Trophoblast cell (in vitro differentiated cells and primary cell): Measurements from ENCODE around the gene ANXA4. TPM values are rescaled to one million over a fixed set of nuclear protein-coding genes. Genes with fewer than 3 reads are reported as not detected.

Source experiments
- DNase-seq, 2 donors: peaks; one replicate each; pipeline ENCODE4 v3.0.0-alpha.2; 2016
- H2AFZ ChIP-seq: 2 replicates; pipeline ENCODE4 v1.6.1; 2013; ENCODE audit warnings: low read length, moderate library complexity, mild to moderate bottlenecking; ENCODE audit not compliant: insufficient read depth, poor library complexity
- H2AK5ac ChIP-seq: 2 replicates; pipeline ENCODE4 v1.6.1; 2013; ENCODE audit warnings: mild to moderate bottlenecking, low read length
- H2BK120ac ChIP-seq: 2 replicates; pipeline ENCODE4 v1.6.1; 2013; ENCODE audit warnings: low read length, mild to moderate bottlenecking, moderate library complexity; ENCODE audit not compliant: insufficient read depth, poor library complexity
- H2BK12ac ChIP-seq: 2 replicates; pipeline ENCODE4 v1.6.1; 2013; ENCODE audit warnings: mild to moderate bottlenecking, low read length, moderate library complexity
- H2BK5ac ChIP-seq: 2 replicates; pipeline ENCODE4 v1.6.1; 2013; ENCODE audit warnings: low read length, low read depth, moderate library complexity, mild to moderate bottlenecking; ENCODE audit not compliant: poor library complexity
- H3K14ac ChIP-seq: 2 replicates; pipeline ENCODE4 v1.6.1; 2013; ENCODE audit warnings: mild to moderate bottlenecking, low read length
- H3K18ac ChIP-seq: 2 replicates; pipeline ENCODE4 v1.6.1; 2013; ENCODE audit warnings: mild to moderate bottlenecking, low read length
- H3K23ac ChIP-seq: 2 replicates; pipeline ENCODE4 v1.6.1; 2013; ENCODE audit warnings: low read length
- H3K27ac ChIP-seq: 2 replicates; pipeline ENCODE4 v1.5.1; 2013; ENCODE audit warnings: low read depth, mild to moderate bottlenecking, inconsistent platforms, low read length, moderate library complexity
- H3K27me3 ChIP-seq: 2 replicates; pipeline ENCODE4 v1.6.1; 2013; ENCODE audit warnings: inconsistent platforms, mild to moderate bottlenecking, low read length, moderate library complexity; ENCODE audit not compliant: insufficient read depth
- H3K36me3 ChIP-seq, 2 experiments: 1 replicate in 1 of 2; 2 replicates in 1 of 2; pipeline ENCODE4 v1.6.1; 2013; ENCODE audit warnings: low read length in 2 of 2, mild to moderate bottlenecking in 2 of 2, moderate library complexity in 1 of 2; ENCODE audit not compliant: insufficient read depth in 2 of 2, control insufficient read depth in 1 of 2
- H3K4ac ChIP-seq: 2 replicates; pipeline ENCODE4 v1.6.1; 2013; ENCODE audit warnings: low read depth, mild to moderate bottlenecking, low read length, moderate library complexity
- H3K4me1 ChIP-seq, 2 experiments: 1 replicate in 1 of 2; 2 replicates in 1 of 2; pipeline ENCODE4 v1.6.1; 2013; ENCODE audit warnings: low read length in 2 of 2, mild to moderate bottlenecking in 2 of 2, moderate library complexity in 1 of 2; ENCODE audit not compliant: insufficient read depth in 2 of 2, control insufficient read depth in 1 of 2
- H3K4me2 ChIP-seq: 2 replicates; pipeline ENCODE4 v1.6.1; 2013; ENCODE audit warnings: inconsistent platforms, mild to moderate bottlenecking, low read length, moderate library complexity
- H3K4me3 ChIP-seq: 2 replicates; pipeline ENCODE4 v1.5.1; 2013; ENCODE audit warnings: mild to moderate bottlenecking, low read depth, low read length, inconsistent platforms
- H3K79me1 ChIP-seq: one replicate; pipeline ENCODE4 v1.6.1; 2013; ENCODE audit warnings: low read length
- H3K79me2 ChIP-seq: 2 replicates; pipeline ENCODE4 v1.6.1; 2013; ENCODE audit warnings: low read length, mild to moderate bottlenecking; ENCODE audit not compliant: control insufficient read depth, insufficient read depth, poor library complexity
- H3K9ac ChIP-seq: 2 replicates; pipeline ENCODE4 v1.6.1; 2013; ENCODE audit warnings: mild to moderate bottlenecking, low read length
- H3K9me3 ChIP-seq: 2 replicates; pipeline ENCODE4 v1.6.1; 2013; ENCODE audit warnings: low read depth, mild to moderate bottlenecking, control low read depth, inconsistent platforms, low read length; ENCODE audit not compliant: insufficient read depth
- H4K12ac ChIP-seq: 2 replicates; pipeline ENCODE4 v1.6.1; 2013; ENCODE audit warnings: low read depth, mild to moderate bottlenecking, low read length, moderate library complexity
- H4K8ac ChIP-seq: 2 replicates; pipeline ENCODE4 v1.6.1; 2013; ENCODE audit warnings: low read depth, mild to moderate bottlenecking, low read length, moderate library complexity
- H4K91ac ChIP-seq: one replicate; pipeline ENCODE4 v1.6.1; 2013; ENCODE audit warnings: low read depth, mild to moderate bottlenecking, low read length, moderate library complexity
- WGBS: extraction: QIAGEN DNeasy Blood & Tissue Kit; methylation state at CpG from one replicate; pipeline ENCODE4 v1.1.7; 2013; ENCODE audit warnings: missing lambda C conversion rate; ENCODE audit not compliant: insufficient read length, insufficient coverage; ENCODE audit errors: extremely low coverage; 5-methylcytosine and 5-hydroxymethylcytosine counted together
- polyA plus RNA-seq: library from polyadenylated mRNA; stranded (reverse); fragments of 200-250 nt; gene quantifications from 2 replicates; pipeline ENCODE4 v1.2.3, GENCODE V29; 2013

The ANXA4 gene
- 68.4 and 70.7 TPM in 2 replicates for polyA plus RNA-seq

DNA sequence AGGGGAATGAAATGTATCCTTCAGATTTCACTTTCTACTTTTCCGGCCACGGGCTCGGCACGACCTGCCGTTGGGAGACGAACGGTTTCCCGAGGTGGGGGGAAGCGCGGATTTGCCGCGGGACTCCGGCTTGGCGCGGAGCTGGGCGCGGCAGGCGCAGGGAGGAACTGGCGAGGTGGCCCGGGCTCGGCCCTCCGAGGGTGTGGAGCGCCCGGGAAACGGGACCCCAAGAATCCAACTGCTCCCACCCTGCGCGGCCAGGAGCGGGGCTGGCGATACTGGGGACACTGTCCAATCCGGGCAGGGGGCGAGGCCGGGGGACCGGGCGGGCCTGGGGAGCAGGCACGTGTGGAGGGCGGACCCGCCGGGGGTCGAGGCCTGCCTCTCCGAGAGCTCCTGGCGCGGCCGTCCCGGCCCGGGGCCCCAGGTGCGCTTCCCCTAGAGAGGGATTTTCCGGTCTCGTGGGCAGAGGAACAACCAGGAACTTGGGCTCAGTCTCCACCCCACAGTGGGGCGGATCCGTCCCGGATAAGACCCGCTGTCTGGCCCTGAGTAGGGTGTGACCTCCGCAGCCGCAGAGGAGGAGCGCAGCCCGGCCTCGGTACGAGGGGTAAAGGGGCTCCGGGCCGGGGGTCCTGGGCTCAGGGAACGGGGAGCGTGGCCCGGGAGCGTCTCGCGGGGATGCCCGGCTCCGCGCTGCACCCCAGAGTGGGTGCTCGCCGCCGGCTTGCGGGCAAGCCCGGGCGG lies at the start of gene ANXA4:
ANXA4 (plus strand) TSS at position 560 of the 747 bp plus-strand sequence. CDS start 39,432 bp downstream, outside the sequence.
- peak within 1 kb of the TSS; percentile 96 for H3K4ac ChIP-seq
- peak within 1 kb of the TSS; percentile 93 for H3K14ac ChIP-seq

GRCh38 chr2:69692424-69692823 lies 49.5 kb upstream of the ANXA4 start:
- Histone ChIP-seq H3K9me3 (no peaks in the 10 kb centered on the region), H3K4me2 (no peak overlapping the region), H2AK5ac (no peak overlapping the region), H4K8ac (no peak overlapping the region), H3K4me1 (no peaks in the 10 kb centered on the region), H3K23ac (no peak overlapping the region), H2BK5ac (no peak overlapping the region), H3K79me1 (no peaks in the 10 kb centered on the region), H3K79me2 (no peaks in the 10 kb centered on the region), H2AFZ (no peak overlapping the region), H3K18ac (no peak overlapping the region), H3K14ac (no peak overlapping the region), H2BK12ac (no peak overlapping the region), H4K12ac (no peak overlapping the region), H3K4ac (no peak overlapping the region), H3K9ac (no peak overlapping the region), H2BK120ac (no peak overlapping the region), H3K36me3 (no peaks in the 10 kb centered on the region), H3K4me3 (no peak overlapping the region), H4K91ac (no peak overlapping the region), H3K27me3 (no peaks in the 10 kb centered on the region), H3K27ac (no peak overlapping the region)
- no CpG with 5 or more reads among the region's 2 CpGs for WGBS
- DNase-seq: peak in 1 of 2 donors; percentile 44

More for the DNA sequence above, at the start of gene ANXA4:
- H2BK5ac ChIP-seq: peak within 1 kb of the TSS; percentile 87
- H3K4me1 ChIP-seq: peaks cover 6 to 7% of the 10 kb centered on the region in 2 experiments
- H2BK12ac ChIP-seq: peak within 1 kb of the TSS; percentile 6
- H4K91ac ChIP-seq: peak within 1 kb of the TSS; percentile 94
- H3K4me3 ChIP-seq: peak within 1 kb of the TSS; percentile 94
- H3K9me3 ChIP-seq: no peaks in the 10 kb centered on the region
- no peaks in the 10 kb centered on the region for H3K27me3 ChIP-seq
- H2BK120ac ChIP-seq: peak within 1 kb of the TSS; percentile 86
- H3K9ac ChIP-seq: peak within 1 kb of the TSS; percentile 85
- peak within 1 kb of the TSS; percentile 82 for H3K27ac ChIP-seq
- peak within 1 kb of the TSS; percentile 61 for H4K12ac ChIP-seq
- peak within 1 kb of the TSS; percentile 92 for H2AFZ ChIP-seq
- DNase-seq: peak; percentile 86 to 90
- peaks cover 0 to under 1% of the 10 kb centered on the region in 2 experiments for H3K36me3 ChIP-seq
- peak within 1 kb of the TSS; percentile 81 for H3K18ac ChIP-seq
- peak within 1 kb of the TSS; percentile 91 for H4K8ac ChIP-seq
- H3K4me2 ChIP-seq: peak within 1 kb of the TSS; percentile 97
- no peak within 1 kb of the TSS for H3K23ac ChIP-seq
- peaks cover 13% of the 10 kb centered on the region for H3K79me2 ChIP-seq
- peaks cover 14% of the 10 kb centered on the region for H3K79me1 ChIP-seq
- WGBS: no CpG with 5 or more reads among the region's 75 CpGs
- H2AK5ac ChIP-seq: peak within 1 kb of the TSS; percentile 22

DNA sequence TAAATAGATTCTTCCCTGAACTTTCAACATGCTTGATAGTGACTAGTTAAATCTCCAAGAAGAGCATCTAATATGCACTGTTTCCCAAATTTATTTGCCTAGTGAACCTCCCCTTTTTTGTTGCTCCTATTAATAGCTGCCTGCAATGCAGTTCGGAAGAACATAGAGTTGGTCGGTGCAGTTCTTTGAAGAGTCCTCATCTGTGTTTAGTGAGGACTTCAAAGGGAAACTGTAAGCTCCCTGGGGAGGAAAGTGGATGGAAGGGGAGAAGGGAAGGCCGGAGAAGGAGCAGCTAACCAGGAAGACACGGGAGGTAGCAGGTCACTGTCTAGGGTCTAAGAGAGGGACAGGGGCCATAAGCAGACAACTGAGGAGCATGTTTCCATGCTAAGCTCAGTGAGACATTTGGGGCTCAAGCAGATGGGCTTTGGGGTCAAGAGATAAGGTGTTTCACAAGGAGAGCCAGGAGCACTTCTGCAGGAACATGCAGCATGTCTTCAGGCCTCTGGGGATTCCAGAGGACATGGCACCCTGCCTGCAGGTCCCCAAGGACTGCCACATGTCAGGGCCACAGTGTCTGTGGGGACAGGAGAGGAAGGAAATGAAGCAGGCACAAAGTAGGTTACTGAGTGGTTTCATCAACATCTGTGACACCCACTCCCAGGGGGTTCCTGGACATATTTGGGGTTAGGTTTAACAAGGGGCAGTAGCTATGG lies 48.7 kb upstream of the ANXA4 start:
- H3K4me1 ChIP-seq: no peaks in the 10 kb centered on the region
- no peak overlapping the region for H2BK5ac ChIP-seq
- H2AK5ac ChIP-seq: no peak overlapping the region
- H4K91ac ChIP-seq: no peak overlapping the region
- no peak overlapping the region for H4K12ac ChIP-seq
- no peak for DNase-seq
- H3K79me2 ChIP-seq: no peaks in the 10 kb centered on the region
- H2BK12ac ChIP-seq: no peak overlapping the region
- WGBS: no CpG with 5 or more reads among the region's 4 CpGs
- no peaks in the 10 kb centered on the region for H3K27me3 ChIP-seq
- H2BK120ac ChIP-seq: no peak overlapping the region
- no peaks in the 10 kb centered on the region for H3K79me1 ChIP-seq
- H3K18ac ChIP-seq: no peak overlapping the region
- no peak overlapping the region for H3K4me3 ChIP-seq
- no peaks in the 10 kb centered on the region for H3K9me3 ChIP-seq
- no peak overlapping the region for H3K27ac ChIP-seq
- H3K14ac ChIP-seq: no peak overlapping the region
- H2AFZ ChIP-seq: no peak overlapping the region
- no peak overlapping the region for H4K8ac ChIP-seq
- H3K4me2 ChIP-seq: no peak overlapping the region
- no peaks in the 10 kb centered on the region for H3K36me3 ChIP-seq
- no peak overlapping the region for H3K4ac ChIP-seq
- H3K9ac ChIP-seq: no peak overlapping the region
- H3K23ac ChIP-seq: no peak overlapping the region

- H3K79me1 ChIP-seq: no peaks in the 10 kb centered on the region
- H3K14ac ChIP-seq: no peak overlapping the region
- no peak overlapping the region for H2AK5ac ChIP-seq
- H4K8ac ChIP-seq: no peak overlapping the region
- no peak overlapping the region for H3K23ac ChIP-seq
- no peaks in the 10 kb centered on the region for H3K27me3 ChIP-seq
- H3K9ac ChIP-seq: no peak overlapping the region
- H3K18ac ChIP-seq: no peak overlapping the region
- no peak overlapping the region for H2AFZ ChIP-seq
- H3K4me1 ChIP-seq: no peaks in the 10 kb centered on the region
- no peak overlapping the region for H4K12ac ChIP-seq
- no peak overlapping the region for H3K4me2 ChIP-seq
- H3K9me3 ChIP-seq: no peaks in the 10 kb centered on the region
- no peak overlapping the region for H2BK5ac ChIP-seq
- no peak overlapping the region for H2BK12ac ChIP-seq
- H3K79me2 ChIP-seq: no peaks in the 10 kb centered on the region
- H3K36me3 ChIP-seq: no peaks in the 10 kb centered on the region
- H3K4ac ChIP-seq: no peak overlapping the region
- H3K4me3 ChIP-seq: no peak overlapping the region
- WGBS: no CpG with 5 or more reads among the region's 6 CpGs
- DNase-seq: no peak
- no peak overlapping the region for H4K91ac ChIP-seq
- H2BK120ac ChIP-seq: no peak overlapping the region
- H3K27ac ChIP-seq: no peak overlapping the region
Measured at GRCh38 chr2:69693775-69694450, 48.0 kb upstream of the ANXA4 start.
